A549 treated with RU486 at 1 μM for 4 hours (cell line): ENCODE data around the gene IL12B. TPM values are rescaled to one million over a fixed set of nuclear protein-coding genes. Genes with fewer than 3 reads are reported as not detected.

Experiments used
- total RNA-seq: library from RNA; stranded (reverse); fragments of 200-300 nt; extraction: Qiagen RNA extraction; gene quantifications from 5 replicates; pipeline ENCODE4 v1.2.3, GENCODE V29; 2022; ENCODE audit warnings: low read depth

Gene IL12B
- 0.03 TPM in 1 of 5 replicates, not detected in the others for total RNA-seq

DNA sequence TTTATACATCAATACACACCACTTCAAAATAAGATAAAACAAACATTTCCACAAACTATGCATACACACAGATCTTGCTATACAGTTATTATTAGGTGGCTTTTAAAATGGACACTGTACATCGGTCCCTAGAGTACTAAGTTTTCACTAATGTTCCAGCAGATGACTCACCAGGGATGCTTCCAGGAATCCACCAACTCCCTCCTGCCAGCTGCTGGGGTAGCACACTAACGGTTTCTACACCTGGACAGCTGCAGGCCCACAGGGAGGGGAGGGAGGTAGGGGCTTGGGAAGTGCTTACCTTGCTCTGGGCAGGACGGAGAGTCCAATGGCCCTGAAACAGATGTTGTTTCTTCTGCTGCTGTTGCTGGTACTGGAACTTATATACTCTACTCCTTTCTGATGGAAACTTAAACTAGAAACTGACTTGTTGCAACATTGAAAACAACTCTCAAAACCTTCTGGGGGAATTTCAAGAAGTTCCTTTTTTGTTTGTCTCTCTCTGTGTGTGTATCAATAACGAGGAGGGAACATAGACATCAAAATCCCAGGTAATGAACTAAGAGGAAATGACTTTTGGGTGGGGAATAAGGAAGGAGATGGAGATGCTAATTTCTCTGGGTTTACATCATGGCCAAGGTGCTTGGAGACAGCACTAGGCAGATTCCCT lies at the start of gene IL12B:
Gene IL12B, minus strand, starts transcription at position 357 of the 670 bp plus-strand sequence. CDS start 3,705 bp downstream, outside the sequence.

Other genes with a start within 250 kb of the IL12B start
- gene EBF1, start 230.6 kb downstream of the IL12B start, total RNA-seq: 0.51 to 0.99 TPM (median 0.91 TPM) in 5 replicates
- 106 to 133 TPM (median 130 TPM) in 5 replicates for gene RNF145, start 120.9 kb downstream of the IL12B start, total RNA-seq
- 15.8 to 39.2 TPM (median 34.6 TPM) in 5 replicates for gene UBLCP1, start 67.2 kb downstream of the IL12B start, total RNA-seq